Esophagus muscularis mucosa (tissue), 4 donors: ENCODE results near the gene SLC6A3. TPM values are rescaled to one million over a fixed set of nuclear protein-coding genes. Genes with fewer than 3 reads are reported as not detected.

Experiments used
- DNase-seq: peaks from one replicate; pipeline ENCODE4 v3.0.0-alpha.2; 2017; ENCODE audit errors: extremely low spot score
- H3K27ac ChIP-seq, 4 donors: fragments of 200-600 bp; sonication (generic); replicated peaks in 1 of 4; 1 replicate in 3 of 4; 2 replicates in 1 of 4; pipeline ENCODE4 v1.5.1; 2016 to 2019; ENCODE audit warnings: mild to moderate bottlenecking in 1 of 4
- H3K27me3 ChIP-seq, 4 donors: fragments of 200-600 bp; sonication (generic); one replicate each; pipeline versions ENCODE4 v1.5.1 to v1.6.0; 2016 to 2019
- H3K36me3 ChIP-seq, 4 donors: fragments of 200-600 bp; sonication (generic); one replicate each; pipeline ENCODE4 v1.5.1; 2016 to 2019
- H3K4me1 ChIP-seq, 4 donors: fragments of 200-600 bp; sonication (generic); one replicate each; pipeline ENCODE4 v1.5.1; 2016 to 2019
- H3K4me3 ChIP-seq, 4 donors: fragments of 200-600 bp; sonication (generic); 1 replicate in 2 of 4; 2 replicates in 2 of 4; pipeline ENCODE4 v1.5.1; 2016 to 2019; ENCODE audit warnings: mild to moderate bottlenecking in 4 of 4, moderate library complexity in 1 of 4
- H3K9me3 ChIP-seq, 4 donors: fragments of 200-600 bp; sonication (generic); 1 replicate in 3 of 4; 2 replicates in 1 of 4; pipeline ENCODE4 v1.5.1; 2016 to 2019
- CTCF ChIP-seq, 3 experiments: fragments of 200-600 bp in 2 of 3; fragments of 450-650 bp in 1 of 3; sonication (generic) in 2 of 3; IDR thresholded peaks; one replicate each; pipeline ENCODE4 v1.5.1; 2017 to 2019; ENCODE audit warnings: antibody characterized with exemption in 3 of 3, mild to moderate bottlenecking in 2 of 3, moderate library complexity in 1 of 3
- EP300 ChIP-seq: sonication (generic); formaldehyde crosslinking; IDR thresholded peaks from one replicate; pipeline ENCODE4 v1.6.1; 2017; ENCODE audit warnings: antibody characterized with exemption
- POLR2A ChIP-seq: fragments of 450-650 bp; IDR thresholded peaks from one replicate; pipeline ENCODE4 v1.6.1; 2017; ENCODE audit warnings: antibody characterized with exemption, moderate library complexity, mild to moderate bottlenecking, low read depth
- POLR2AphosphoS5 ChIP-seq, 2 donors: sonication (generic); formaldehyde crosslinking; IDR thresholded peaks; one replicate each; pipeline ENCODE4 v1.6.1; 2017; ENCODE audit warnings: antibody characterized with exemption in 2 of 2
- WGBS: methylation state at CpG from one replicate; pipeline ENCODE4 v1.1.5; 2018; 5-methylcytosine and 5-hydroxymethylcytosine counted together
- intact Hi-C: fragments of 100-400 bp; cut with DNase I; formaldehyde crosslinking; loops from one replicate; pipeline ENCODE4 v1.15.1; 2023
- total RNA-seq, 4 donors: library from RNA; depleted of rRNA; stranded (reverse); fragments of >200 nt; gene quantifications; one replicate each; pipeline versions ENCODE4 v1.1.0 to v1.2.1, GENCODE V29; 2016

The SLC6A3 gene
- total RNA-seq, 4 donors from 2014 or later, result 0.06 TPM; not detected in 3

- no peak overlapping the region for H3K27ac ChIP-seq
- intact Hi-C loops, result no loop called here
- no peaks in the 10 kb centered on the region for H3K36me3 ChIP-seq
- no peak for DNase-seq
- peaks cover 0 to 35% (median 0%) of the 10 kb centered on the region in 4 donors for H3K27me3 ChIP-seq
- H3K9me3 ChIP-seq, result peaks cover 0 to 4% (median 0%) of the 10 kb centered on the region in 4 donors
- H3K4me1 ChIP-seq, result no peaks in the 10 kb centered on the region
- no peak for TF ChIP-seq CTCF (IDR thresholded peaks at IDR 0.05)
- TF ChIP-seq POLR2A, result no peak
- no peak for TF ChIP-seq POLR2AphosphoS5 (IDR thresholded peaks at IDR 0.05)
- TF ChIP-seq EP300, result no peak
- WGBS, result 64% methylated on average over 17 of the region's 23 CpGs
- H3K4me3 ChIP-seq, result no peak overlapping the region
These were observed 24.7 kb downstream of the SLC6A3 start for GRCh38 chr5:1420211-1421195.

- Histone ChIP-seq H3K9me3 (no peaks in the 10 kb centered on the region), H3K4me1 (no peaks in the 10 kb centered on the region), H3K27ac (no peak overlapping the region), H3K27me3 (peaks cover 0 to 37% (median 0%) of the 10 kb centered on the region in 4 donors), H3K36me3 (no peaks in the 10 kb centered on the region), H3K4me3 (no peak overlapping the region)
- no peak for DNase-seq
- intact Hi-C loops, result no loop called here
- WGBS, result 76% methylated on average over 11 of the region's 11 CpGs
- no peak for TF ChIP-seq POLR2A
- no peak for TF ChIP-seq EP300
- no peak for TF ChIP-seq CTCF (IDR thresholded peaks at IDR 0.05)
- no peak for TF ChIP-seq POLR2AphosphoS5 (IDR thresholded peaks at IDR 0.05)
These were observed 25.6 kb downstream of the SLC6A3 start for GRCh38 chr5:1419476-1420210.

- H3K9me3 ChIP-seq, result no peaks in the 10 kb centered on the region
- H3K36me3 ChIP-seq, result no peaks in the 10 kb centered on the region
- no peak overlapping the region for H3K27ac ChIP-seq
- DNase-seq, result no peak
- H3K4me3 ChIP-seq, result no peak overlapping the region
- peaks cover 0 to 37% (median 0%) of the 10 kb centered on the region in 4 donors for H3K27me3 ChIP-seq
- TF ChIP-seq EP300, result no peak
- TF ChIP-seq CTCF (IDR thresholded peaks at IDR 0.05), result no peak
- TF ChIP-seq POLR2AphosphoS5 (IDR thresholded peaks at IDR 0.05), result no peak
- no peak for TF ChIP-seq POLR2A
- H3K4me1 ChIP-seq, result no peaks in the 10 kb centered on the region
- intact Hi-C loops, result no loop called here
These were observed 26.3 kb downstream of the SLC6A3 start for GRCh38 chr5:1418921-1419280.

- H3K27me3 ChIP-seq, result peaks cover 0 to 39% (median 0%) of the 10 kb centered on the region in 4 donors
- H3K27ac ChIP-seq, result no peak overlapping the region
- intact Hi-C loops, result no loop called here
- 85% methylated on average over 2 of the region's 2 CpGs for WGBS
- DNase-seq, result no peak
- no peaks in the 10 kb centered on the region for H3K36me3 ChIP-seq
- TF ChIP-seq EP300 (no peak), POLR2A (no peak), POLR2AphosphoS5 (IDR thresholded peaks at IDR 0.05) (no peak), CTCF (IDR thresholded peaks at IDR 0.05) (no peak)
- H3K4me3 ChIP-seq, result no peak overlapping the region
- H3K4me1 ChIP-seq, result no peaks in the 10 kb centered on the region
- H3K9me3 ChIP-seq, result no peaks in the 10 kb centered on the region
These were observed 26.9 kb downstream of the SLC6A3 start for GRCh38 chr5:1418238-1418920.
